ENCODE data around the gene DDX21.
"Not testable (repeated sequence)": the region's sequence is repeated elsewhere in the genome, so short reads cannot be mapped to it uniquely, and the experiment has no call there.

The DDX21 gene

DNA sequence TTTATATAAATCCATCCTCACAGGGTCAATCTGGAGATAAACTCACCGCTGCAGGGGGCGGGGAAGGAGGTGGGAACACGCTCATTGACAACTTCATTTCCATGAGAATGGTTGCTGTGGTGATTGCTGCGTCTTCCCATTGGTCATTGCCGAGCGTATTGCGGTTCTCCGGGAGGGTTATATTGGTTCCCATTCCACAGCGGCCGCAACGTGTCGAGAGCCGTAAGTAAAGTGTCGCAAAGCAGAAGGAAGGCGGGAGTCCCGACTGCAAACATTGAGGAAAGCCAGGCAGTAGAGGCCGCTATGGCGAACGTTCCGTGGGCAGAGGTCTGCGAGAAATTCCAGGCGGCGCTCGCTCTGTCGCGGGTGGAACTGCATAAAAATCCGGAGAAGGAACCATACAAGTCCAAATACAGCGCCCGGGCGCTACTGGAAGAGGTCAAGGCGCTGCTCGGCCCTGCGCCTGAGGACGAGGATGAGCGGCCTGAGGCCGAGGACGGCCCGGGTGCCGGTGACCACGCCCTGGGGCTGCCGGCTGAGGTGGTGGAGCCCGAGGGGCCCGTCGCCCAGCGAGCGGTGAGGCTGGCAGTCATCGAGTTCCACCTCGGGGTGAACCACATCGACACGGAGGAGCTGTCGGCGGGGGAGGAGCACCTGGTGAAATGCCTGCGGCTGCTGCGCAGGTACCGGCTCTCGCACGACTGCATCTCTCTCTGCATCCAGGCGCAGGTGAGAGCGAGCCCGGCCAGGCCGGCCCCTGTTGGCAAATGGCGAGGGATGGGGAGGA, 32.8 kb downstream of the DDX21 start, which contains the start of gene KIFBP:
Gene KIFBP (plus strand): TSS at position 274 of the 787 bp plus-strand sequence. CDS start 30 bp downstream, at position 304.
- peak; percentile 97 for DNase-seq (ENCODE audit: low spot score)

DNA sequence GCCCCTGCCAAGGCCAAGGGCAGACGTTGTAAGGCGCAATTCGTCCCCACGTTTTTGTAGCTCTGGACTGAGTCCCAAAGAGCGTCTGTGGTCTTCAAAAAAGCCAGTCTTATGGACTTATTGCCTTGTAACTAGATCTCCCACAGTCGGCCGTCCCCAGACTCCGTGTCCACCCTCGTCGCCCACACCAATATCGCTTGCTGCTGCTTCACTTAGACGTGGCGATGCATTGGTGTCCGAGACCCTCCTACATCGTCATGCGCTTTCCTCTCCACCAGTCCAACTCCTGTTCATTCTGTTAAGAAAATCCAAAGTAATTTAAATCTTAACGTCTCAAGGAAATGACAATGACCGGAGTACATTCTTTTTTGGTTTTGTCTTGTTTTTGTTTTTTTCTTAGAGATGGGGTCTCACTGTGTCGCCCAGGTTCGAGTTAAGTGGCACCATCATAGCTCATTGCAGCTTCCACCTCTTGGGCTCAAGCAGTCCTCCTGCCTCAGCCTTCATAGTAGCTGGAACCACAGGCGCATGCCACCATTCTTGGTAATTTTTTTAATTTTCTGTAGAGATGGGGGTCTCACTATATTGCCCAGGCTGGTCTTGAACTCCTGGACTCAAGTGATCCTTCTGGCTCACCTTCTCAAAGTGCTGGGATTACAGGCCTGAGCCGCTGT, 33.5 kb downstream of the DDX21 start:
- no peak for DNase-seq (ENCODE audit: low spot score)

DNA sequence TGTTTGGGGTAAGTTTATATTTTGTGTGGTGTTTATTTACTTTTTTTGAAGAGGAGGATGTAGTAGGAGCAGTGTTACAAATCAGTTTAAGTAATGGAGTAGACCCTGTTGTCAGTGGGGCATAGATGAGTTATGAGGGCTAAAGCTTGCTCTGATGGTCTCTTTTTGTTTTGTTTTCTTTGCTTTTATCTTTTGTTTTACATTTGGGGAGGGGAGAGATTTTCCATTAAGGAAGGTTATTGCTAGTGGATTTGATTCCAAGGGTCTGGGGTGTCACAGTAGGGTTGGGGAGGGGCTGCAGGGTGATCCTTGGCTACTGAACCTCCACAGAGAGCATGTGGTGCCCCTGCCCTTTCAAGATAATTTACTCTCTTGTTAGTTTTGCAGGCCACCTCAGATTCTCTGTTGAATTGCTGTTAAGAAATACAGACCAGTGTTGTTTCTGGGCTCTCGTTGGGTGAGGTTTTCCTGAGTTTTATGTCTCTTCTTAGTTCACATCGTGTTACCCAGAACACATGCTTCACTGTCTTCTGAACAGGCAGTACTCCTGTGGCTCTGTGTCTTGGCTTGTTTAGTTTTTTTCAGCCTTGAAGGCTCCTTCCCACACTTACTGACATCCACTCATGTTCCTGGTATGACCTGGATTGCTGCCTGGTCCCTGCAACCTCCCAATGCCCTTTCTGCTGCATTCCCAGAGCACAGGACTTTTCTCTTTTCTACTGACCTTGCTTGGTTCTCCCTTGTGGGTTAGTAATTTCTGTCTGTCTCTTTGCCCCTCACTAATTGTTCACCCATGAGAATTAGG, 36.9 kb downstream of the DDX21 start:
- peak; percentile 85 for DNase-seq (ENCODE audit: low spot score)

DNA sequence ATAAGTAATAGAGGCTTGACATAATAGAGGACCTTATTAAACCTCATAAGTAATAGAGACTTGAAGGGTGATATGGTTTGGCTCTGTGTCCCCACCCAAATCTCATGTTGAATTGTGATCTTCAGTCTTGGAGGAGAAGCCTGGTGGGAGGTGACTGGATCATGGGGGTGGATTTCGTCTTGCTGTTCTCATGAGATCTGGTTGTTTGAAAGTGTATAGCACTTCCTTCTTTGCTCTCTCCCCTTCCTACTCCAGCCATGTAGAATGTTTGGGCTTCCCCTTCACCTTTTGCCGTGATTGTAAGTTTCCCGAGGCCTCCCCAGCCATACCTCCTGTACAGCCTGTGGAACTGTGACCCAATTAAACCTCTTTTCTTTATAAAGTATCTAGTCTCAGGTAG, 41.2 kb downstream of the DDX21 start:
- DNase-seq (ENCODE audit: low spot score) = no peak

DNA sequence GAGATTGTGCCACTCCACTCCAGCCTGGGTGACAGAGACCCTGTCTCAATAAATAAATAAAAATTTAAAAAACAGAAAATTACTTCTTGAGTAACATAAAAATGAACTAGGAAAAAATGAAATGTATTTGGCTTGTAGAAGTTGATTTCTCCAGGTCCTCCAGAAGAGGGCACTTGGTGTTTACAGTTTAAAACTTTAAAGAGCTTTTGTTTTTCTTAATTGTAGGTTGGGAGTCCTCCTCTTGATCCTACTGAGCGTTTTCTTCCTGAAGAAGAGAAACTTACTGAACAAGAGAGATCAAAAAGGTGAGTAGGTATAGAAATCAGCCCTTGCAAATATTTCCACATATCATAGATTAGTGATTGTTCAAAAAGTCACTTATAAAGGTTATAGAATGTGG, 48.9 kb downstream of the DDX21 start:
- peak; percentile 56 for DNase-seq (ENCODE audit: low spot score)

DNA sequence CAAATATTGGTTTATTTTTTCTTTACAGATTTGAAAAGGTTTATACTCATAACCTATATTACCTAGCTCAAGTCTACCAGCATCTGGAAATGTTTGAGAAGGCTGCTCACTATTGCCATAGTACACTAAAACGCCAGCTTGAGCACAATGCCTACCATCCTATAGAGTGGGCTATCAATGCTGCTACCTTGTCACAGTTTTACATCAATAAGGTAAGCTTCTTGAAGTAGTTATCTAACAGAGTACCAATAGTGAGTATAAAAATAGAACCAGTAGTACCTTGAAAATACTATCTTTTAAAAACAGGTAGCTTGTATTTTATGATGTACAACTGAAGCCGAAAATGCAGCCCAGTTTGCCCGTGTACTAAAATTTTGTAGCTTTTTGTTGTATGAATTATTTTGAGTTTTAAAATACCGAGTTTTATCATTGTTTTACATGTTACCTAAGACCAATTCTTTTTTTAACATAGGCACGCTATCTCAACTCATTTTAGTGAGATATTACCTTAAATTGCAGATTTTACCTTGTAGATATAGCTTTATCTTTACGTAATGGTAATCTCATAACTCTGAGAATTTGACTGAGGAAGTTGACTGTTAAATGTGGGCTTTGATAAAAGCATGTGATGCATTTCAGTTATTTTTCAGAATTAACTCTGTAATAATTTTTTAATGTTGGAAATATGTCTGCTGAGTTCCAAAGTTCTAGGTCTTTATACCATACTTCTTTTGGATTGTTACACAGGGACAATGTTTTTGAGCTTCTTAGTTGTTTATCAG, 49.9 kb downstream of the DDX21 start:
- DNase-seq (ENCODE audit: low spot score) = no peak

DNA sequence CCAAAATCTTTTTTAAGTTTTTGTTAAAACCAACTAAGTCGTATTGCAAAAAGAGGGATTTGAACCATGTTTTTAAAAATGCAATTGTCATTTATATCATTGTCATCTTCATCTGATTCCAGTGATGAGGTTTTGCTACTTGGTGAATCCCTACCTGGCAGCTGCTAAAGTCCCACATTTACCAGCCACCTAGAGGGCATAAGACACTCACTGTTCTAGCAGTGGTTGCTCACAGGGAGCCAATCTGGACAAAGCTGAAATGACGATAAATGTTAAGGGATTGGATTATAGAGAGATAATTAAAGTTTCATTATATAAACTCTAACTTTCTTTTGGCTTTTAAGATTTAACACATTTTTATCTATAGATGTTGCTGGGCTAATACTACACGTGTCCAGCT, 51.3 kb downstream of the DDX21 start:
- DNase-seq (ENCODE audit: low spot score) = no peak

DNA sequence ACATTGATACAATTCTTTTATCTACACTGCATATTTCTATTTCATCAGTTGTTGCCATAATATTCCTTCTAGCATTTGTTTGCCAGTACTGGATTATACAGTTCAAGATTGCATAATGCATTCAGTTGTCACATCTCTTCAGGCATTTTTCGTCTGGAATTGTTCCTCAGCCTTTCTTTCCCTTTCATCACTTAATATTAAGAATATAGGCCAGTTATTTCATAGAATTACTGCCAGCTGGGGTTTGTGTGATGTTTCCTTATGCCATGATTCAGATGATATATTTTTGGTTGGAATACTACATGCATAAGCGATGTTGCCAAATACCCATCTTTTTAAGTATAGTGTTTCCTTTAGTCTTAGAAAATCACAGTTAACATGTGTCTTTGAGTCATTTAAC, 53.4 kb downstream of the DDX21 start:
- DNase-seq (ENCODE audit: low spot score) = peak; percentile 48

DNA sequence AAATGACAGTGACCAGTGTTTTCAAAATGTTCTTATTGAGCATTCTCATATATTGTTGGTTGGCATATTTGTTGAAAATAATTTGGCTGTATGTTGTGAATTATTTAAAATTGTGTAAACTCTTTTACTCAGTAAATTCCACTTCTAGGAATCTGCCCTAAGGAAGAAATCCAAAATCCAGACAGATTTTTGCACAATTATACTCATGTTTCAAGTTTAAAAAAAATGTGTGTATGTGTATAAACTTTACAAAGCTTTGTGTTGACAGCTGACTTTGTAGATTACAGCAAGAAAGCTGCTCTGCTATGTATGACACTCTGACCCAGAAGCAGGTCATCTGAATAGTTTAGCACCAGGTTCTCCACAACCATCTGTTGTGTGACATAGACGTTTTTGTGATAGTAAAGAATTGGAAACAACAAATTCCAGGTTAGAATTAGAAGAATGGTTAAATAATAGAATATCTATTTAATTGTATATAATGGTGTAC, 54.2 kb downstream of the DDX21 start:
- no peak for DNase-seq (ENCODE audit: low spot score)

DNA sequence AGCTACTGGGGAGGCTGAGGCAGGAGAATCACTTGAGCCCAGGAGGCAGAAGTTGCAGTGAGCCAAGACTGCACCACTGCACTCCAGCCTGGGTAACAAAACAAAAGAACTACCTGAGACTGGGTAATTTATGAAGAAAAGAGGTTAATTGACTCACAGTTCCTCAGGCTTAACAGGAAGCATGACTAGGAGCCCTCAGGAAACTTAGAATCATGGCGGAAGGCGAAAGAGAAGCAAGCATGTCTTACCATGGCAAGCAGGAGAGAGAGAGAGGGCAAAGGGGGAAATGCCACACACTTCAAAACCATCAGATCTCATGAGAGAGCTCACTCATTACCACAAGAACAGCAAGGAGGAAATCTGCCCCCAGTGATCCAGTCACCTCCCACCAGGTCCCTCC, 56.8 kb downstream of the DDX21 start:
- DNase-seq (ENCODE audit: low spot score) = not testable (repeated sequence)

DNA sequence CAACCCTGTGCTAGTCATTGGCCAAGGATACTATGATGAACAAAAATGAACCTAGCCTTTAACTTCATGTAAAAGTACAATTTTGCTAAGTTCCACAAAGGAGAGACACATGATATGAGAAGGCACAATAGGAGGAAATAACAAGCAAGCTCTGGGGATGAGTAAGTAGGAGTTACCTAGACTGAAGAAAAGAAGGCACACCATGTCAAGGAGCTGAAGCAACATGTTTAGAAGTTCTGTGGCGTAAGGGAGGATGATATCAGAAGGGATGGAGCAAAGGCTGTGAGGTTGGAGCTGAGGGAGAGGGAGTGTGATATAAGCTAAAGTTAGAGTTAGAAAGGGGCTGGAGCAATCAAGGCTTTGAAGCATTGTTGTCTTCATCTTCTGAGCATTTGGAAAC, 58.2 kb downstream of the DDX21 start:
- no peak for DNase-seq (ENCODE audit: low spot score)

DNA sequence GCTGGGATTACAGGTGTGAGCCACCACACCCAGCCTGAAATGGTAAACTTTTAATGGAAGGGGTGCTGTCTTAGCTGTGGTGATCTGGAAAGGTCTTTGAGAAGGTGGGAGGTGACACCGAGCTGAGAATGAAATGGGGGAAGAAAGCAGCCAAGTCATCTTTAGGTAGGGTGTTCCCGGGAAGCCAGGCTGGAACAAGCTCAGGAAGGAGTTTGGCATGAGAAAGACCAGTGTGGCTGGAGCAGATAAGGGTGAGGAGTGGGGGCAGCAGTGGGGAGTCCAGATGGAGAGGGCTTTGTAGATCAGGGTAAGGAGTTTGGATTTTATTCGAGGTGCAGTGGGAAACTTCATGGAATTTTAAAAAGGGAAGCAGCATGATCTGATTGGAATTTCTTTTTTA, 62.6 kb downstream of the DDX21 start:
- no peak for DNase-seq (ENCODE audit: low spot score)

DNA sequence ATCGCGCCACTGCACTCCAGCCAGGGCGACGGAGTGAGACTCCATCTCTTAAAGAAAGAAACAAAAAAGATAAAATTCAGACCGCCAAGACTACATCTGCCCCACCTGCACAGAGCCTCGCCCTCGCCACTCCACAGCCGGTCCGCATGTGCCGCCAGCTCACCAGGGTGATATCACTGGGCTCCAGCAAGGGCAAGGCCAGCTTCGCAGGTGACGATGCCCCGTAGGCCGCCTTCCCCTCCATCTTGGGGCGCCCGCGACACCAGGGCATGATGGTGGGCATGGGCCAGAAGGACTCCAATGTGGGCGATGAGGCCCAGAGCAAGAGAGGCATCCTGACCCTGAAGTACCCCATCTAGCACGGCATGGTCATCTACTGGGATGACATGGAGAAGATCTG, 66.6 kb downstream of the DDX21 start:
- no peak for DNase-seq (ENCODE audit: low spot score)

DNA sequence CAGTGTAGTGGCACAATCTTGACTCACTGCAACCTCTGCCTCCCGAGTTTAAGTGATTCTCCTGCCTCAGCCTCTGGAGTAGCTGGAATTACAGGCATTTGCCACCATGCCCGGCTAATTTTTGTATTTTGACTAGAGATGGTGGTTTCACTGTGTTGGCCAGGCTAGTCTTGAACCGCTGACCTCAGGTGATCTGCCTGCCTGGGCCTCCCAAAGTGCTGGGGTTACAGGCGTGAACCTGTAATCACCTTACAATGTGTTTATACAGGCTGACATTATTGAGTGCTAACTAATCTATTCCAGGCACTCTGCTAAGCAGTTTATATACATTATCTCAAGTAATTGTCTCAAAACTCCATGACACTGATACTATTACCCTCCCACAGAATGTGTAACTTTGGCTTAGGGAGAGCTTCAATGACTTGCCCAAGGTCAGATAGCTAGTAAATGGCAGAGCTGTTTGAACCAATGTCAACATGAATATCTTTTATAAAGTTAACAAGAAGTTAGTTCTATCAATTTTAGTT, 69.5 kb downstream of the DDX21 start:
- DNase-seq (ENCODE audit: low spot score) = no peak

DNA sequence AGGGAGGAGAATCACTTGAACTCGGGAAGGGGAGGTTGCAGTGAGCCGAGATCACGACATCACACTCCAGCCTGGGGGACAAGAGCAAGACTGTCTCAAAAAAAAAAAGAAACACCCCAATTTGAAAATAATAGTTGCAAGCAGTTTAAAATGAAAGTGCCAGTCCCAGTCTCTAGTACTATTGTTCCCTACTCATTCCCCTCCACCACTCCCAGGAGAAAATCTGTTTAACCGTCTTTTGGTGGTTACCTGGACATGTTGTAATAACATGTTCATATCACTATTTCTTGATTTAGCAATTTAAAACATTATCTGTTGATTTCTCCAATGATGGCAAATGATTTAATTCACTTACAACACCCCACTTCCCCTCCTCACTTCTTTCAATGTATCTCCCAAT, 77.3 kb downstream of the DDX21 start:
- DNase-seq (ENCODE audit: low spot score) = no peak

All from GM03348 (cell line).